ENCODE results near the gene F8.
"Not testable (repeated sequence)": the region's sequence is repeated elsewhere in the genome, so short reads cannot be mapped to it uniquely, and the experiment has no call there.

The F8 gene

GRCh38 chrX:154829926-154830442 is 192.5 kb downstream of the F8 start:
- Histone ChIP-seq H3K36me3 (ENCODE audit: control insufficient read depth, insufficient read depth, low read length) (no peaks in the 10 kb centered on the region), H3K9me3 (ENCODE audit: control insufficient read depth, insufficient read depth, low read length) (no peaks in the 10 kb centered on the region), H3K27ac (ENCODE audit: low read length) (no peak overlapping the region), H3K27me3 (ENCODE audit: control insufficient read depth, insufficient read depth, low read length) (no peaks in the 10 kb centered on the region), H3K4me1 (ENCODE audit: control insufficient read depth, insufficient read depth, low read length) (0 out of 2 replicates have a peak, but pooled peaks cover 1% of the 10 kb centered on the region), H3K4me3 (ENCODE audit: low read length) (no peak overlapping the region)
- no peak for DNase-seq (ENCODE audit: low read depth, low spot score)
- no CpG with 5 or more reads among the region's 1 CpG for WGBS (ENCODE audit: insufficient coverage, insufficient read length)

GRCh38 chrX:154829134-154829533 is 193.4 kb downstream of the F8 start:
- Histone ChIP-seq H3K9me3 (ENCODE audit: control insufficient read depth, insufficient read depth, low read length) (no peaks in the 10 kb centered on the region), H3K4me1 (ENCODE audit: control insufficient read depth, insufficient read depth, low read length) (0 out of 2 replicates have a peak, but pooled peaks cover 1% of the 10 kb centered on the region), H3K27me3 (ENCODE audit: control insufficient read depth, insufficient read depth, low read length) (no peaks in the 10 kb centered on the region), H3K36me3 (ENCODE audit: control insufficient read depth, insufficient read depth, low read length) (no peaks in the 10 kb centered on the region), H3K27ac (ENCODE audit: low read length) (no peak overlapping the region), H3K4me3 (ENCODE audit: low read length) (no peak overlapping the region)
- no peak for DNase-seq (ENCODE audit: low read depth, low spot score)

GRCh38 chrX:154828016-154828408 is 194.5 kb downstream of the F8 start:
- H3K36me3 ChIP-seq (ENCODE audit: control insufficient read depth, insufficient read depth, low read length), result no peaks in the 10 kb centered on the region
- WGBS (ENCODE audit: insufficient coverage, insufficient read length), result no CpG with 5 or more reads among the region's 2 CpGs
- H3K4me3 ChIP-seq (ENCODE audit: low read length), result no peak overlapping the region
- no peak overlapping the region for H3K27ac ChIP-seq (ENCODE audit: low read length)
- no peak for DNase-seq (ENCODE audit: low read depth, low spot score)
- H3K9me3 ChIP-seq (ENCODE audit: control insufficient read depth, insufficient read depth, low read length), result no peaks in the 10 kb centered on the region
- no peaks in the 10 kb centered on the region for H3K27me3 ChIP-seq (ENCODE audit: control insufficient read depth, insufficient read depth, low read length)
- 0 out of 2 replicates have a peak, but pooled peaks cover 1% of the 10 kb centered on the region for H3K4me1 ChIP-seq (ENCODE audit: control insufficient read depth, insufficient read depth, low read length)

GRCh38 chrX:154827194-154828015 is 195.1 kb downstream of the F8 start:
- WGBS (ENCODE audit: insufficient coverage, insufficient read length), result no CpG with 5 or more reads among the region's 4 CpGs
- H3K4me1 ChIP-seq (ENCODE audit: control insufficient read depth, insufficient read depth, low read length), result 0 out of 2 replicates have a peak, but pooled peaks cover 1% of the 10 kb centered on the region

GRCh38 chrX:154825586-154825985 is 196.9 kb downstream of the F8 start:
- not testable (repeated sequence) for DNase-seq (ENCODE audit: low read depth, low spot score); H3K27ac ChIP-seq (ENCODE audit: low read length); H3K4me1 ChIP-seq (ENCODE audit: control insufficient read depth, insufficient read depth, low read length); H3K9me3 ChIP-seq (ENCODE audit: control insufficient read depth, insufficient read depth, low read length); H3K27me3 ChIP-seq (ENCODE audit: control insufficient read depth, insufficient read depth, low read length); H3K36me3 ChIP-seq (ENCODE audit: control insufficient read depth, insufficient read depth, low read length); H3K4me3 ChIP-seq (ENCODE audit: low read length)
- no CpG with 5 or more reads among the region's 3 CpGs for WGBS (ENCODE audit: insufficient coverage, insufficient read length)

More at GRCh38 chrX:154827194-154828015, 195.1 kb downstream of the F8 start:
- Histone ChIP-seq H3K27me3 (ENCODE audit: control insufficient read depth, insufficient read depth, low read length) (no peaks in the 10 kb centered on the region), H3K9me3 (ENCODE audit: control insufficient read depth, insufficient read depth, low read length) (no peaks in the 10 kb centered on the region), H3K27ac (ENCODE audit: low read length) (no peak overlapping the region), H3K4me3 (ENCODE audit: low read length) (no peak overlapping the region), H3K36me3 (ENCODE audit: control insufficient read depth, insufficient read depth, low read length) (no peaks in the 10 kb centered on the region)
- DNase-seq (ENCODE audit: low read depth, low spot score), result no peak

- H3K4me1 ChIP-seq (ENCODE audit: control insufficient read depth, insufficient read depth, low read length), result no peaks in the 10 kb centered on the region
- no peaks in the 10 kb centered on the region for H3K9me3 ChIP-seq (ENCODE audit: control insufficient read depth, insufficient read depth, low read length)
- no peak overlapping the region for H3K27ac ChIP-seq (ENCODE audit: low read length)
- no peak for DNase-seq (ENCODE audit: low read depth, low spot score)
- whole genome bisulfite sequencing (ENCODE audit: insufficient coverage, insufficient read length), result no CpG with 5 or more reads among the region's 1 CpG
- H3K4me3 ChIP-seq (ENCODE audit: low read length), result no peak overlapping the region
- no peaks in the 10 kb centered on the region for H3K36me3 ChIP-seq (ENCODE audit: control insufficient read depth, insufficient read depth, low read length)
- no peaks in the 10 kb centered on the region for H3K27me3 ChIP-seq (ENCODE audit: control insufficient read depth, insufficient read depth, low read length)
Measured at GRCh38 chrX:154824638-154825037, 197.9 kb downstream of the F8 start.

- Histone ChIP-seq H3K36me3 (ENCODE audit: control insufficient read depth, insufficient read depth, low read length) (no peaks in the 10 kb centered on the region), H3K9me3 (ENCODE audit: control insufficient read depth, insufficient read depth, low read length) (no peaks in the 10 kb centered on the region), H3K4me3 (ENCODE audit: low read length) (no peak overlapping the region), H3K27me3 (ENCODE audit: control insufficient read depth, insufficient read depth, low read length) (no peaks in the 10 kb centered on the region), H3K4me1 (ENCODE audit: control insufficient read depth, insufficient read depth, low read length) (no peaks in the 10 kb centered on the region; the same call in 1 of the 2 replicates), H3K27ac (ENCODE audit: low read length) (no peak overlapping the region)
- WGBS (ENCODE audit: insufficient coverage, insufficient read length), result no CpG with 5 or more reads among the region's 3 CpGs
- no peak for DNase-seq (ENCODE audit: low read depth, low spot score)
Measured at GRCh38 chrX:154822029-154822428, 200.5 kb downstream of the F8 start.

- Histone ChIP-seq H3K4me3 (ENCODE audit: low read length) (no peak overlapping the region), H3K27ac (ENCODE audit: low read length) (no peak overlapping the region), H3K9me3 (ENCODE audit: control insufficient read depth, insufficient read depth, low read length) (no peaks in the 10 kb centered on the region), H3K27me3 (ENCODE audit: control insufficient read depth, insufficient read depth, low read length) (no peaks in the 10 kb centered on the region), H3K4me1 (ENCODE audit: control insufficient read depth, insufficient read depth, low read length) (no peaks in the 10 kb centered on the region; the same call in 1 of the 2 replicates), H3K36me3 (ENCODE audit: control insufficient read depth, insufficient read depth, low read length) (no peaks in the 10 kb centered on the region)
- DNase-seq (ENCODE audit: low read depth, low spot score), result no peak
Measured at GRCh38 chrX:154821523-154821922, 201.0 kb downstream of the F8 start.

GRCh38 chrX:154819771-154820341 is 202.7 kb downstream of the F8 start:
- WGBS (ENCODE audit: insufficient coverage, insufficient read length), result no CpG with 5 or more reads among the region's 7 CpGs
- Histone ChIP-seq H3K27me3 (ENCODE audit: control insufficient read depth, insufficient read depth, low read length) (no peaks in the 10 kb centered on the region), H3K36me3 (ENCODE audit: control insufficient read depth, insufficient read depth, low read length) (no peaks in the 10 kb centered on the region), H3K27ac (ENCODE audit: low read length) (no peak overlapping the region), H3K9me3 (ENCODE audit: control insufficient read depth, insufficient read depth, low read length) (no peaks in the 10 kb centered on the region), H3K4me1 (ENCODE audit: control insufficient read depth, insufficient read depth, low read length) (no peaks in the 10 kb centered on the region; the same call in 1 of the 2 replicates), H3K4me3 (ENCODE audit: low read length) (no peak overlapping the region)
- no peak for DNase-seq (ENCODE audit: low read depth, low spot score)

- H3K4me3 ChIP-seq (ENCODE audit: low read length), result no peak overlapping the region
- H3K27me3 ChIP-seq (ENCODE audit: control insufficient read depth, insufficient read depth, low read length), result no peaks in the 10 kb centered on the region
- no peak overlapping the region for H3K27ac ChIP-seq (ENCODE audit: low read length)
- no peaks in the 10 kb centered on the region for H3K36me3 ChIP-seq (ENCODE audit: control insufficient read depth, insufficient read depth, low read length)
- no peaks in the 10 kb centered on the region for H3K9me3 ChIP-seq (ENCODE audit: control insufficient read depth, insufficient read depth, low read length)
- H3K4me1 ChIP-seq (ENCODE audit: control insufficient read depth, insufficient read depth, low read length), result no peaks in the 10 kb centered on the region; the same call in 1 of the 2 replicates
- no CpG with 5 or more reads among the region's 11 CpGs for WGBS (ENCODE audit: insufficient coverage, insufficient read length)
- DNase-seq (ENCODE audit: low read depth, low spot score), result no peak
Measured at GRCh38 chrX:154818916-154819770, 203.4 kb downstream of the F8 start.
